ENCODE data around the gene KCNT2.

DNA sequence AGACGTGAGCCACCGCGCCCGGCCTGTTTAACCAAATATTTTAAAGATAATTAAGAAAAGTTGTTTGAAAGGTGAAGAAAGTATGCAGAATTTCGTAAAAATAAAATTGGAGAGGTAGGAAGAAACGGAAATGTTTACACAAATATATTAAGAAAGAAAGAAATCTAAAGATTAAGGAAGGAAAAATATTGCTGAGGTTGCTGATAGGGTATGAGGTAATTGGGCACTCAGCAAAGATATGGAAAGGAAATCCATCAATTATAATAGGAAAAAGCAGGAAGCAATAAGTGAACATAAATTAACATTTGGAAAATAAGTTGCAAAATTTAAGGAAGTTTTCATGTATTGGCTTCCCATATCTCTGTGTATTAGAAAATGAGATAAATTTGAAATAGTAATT lies 225.9 kb downstream of the KCNT2 start:
- TF ChIP-seq, protein P1, sequence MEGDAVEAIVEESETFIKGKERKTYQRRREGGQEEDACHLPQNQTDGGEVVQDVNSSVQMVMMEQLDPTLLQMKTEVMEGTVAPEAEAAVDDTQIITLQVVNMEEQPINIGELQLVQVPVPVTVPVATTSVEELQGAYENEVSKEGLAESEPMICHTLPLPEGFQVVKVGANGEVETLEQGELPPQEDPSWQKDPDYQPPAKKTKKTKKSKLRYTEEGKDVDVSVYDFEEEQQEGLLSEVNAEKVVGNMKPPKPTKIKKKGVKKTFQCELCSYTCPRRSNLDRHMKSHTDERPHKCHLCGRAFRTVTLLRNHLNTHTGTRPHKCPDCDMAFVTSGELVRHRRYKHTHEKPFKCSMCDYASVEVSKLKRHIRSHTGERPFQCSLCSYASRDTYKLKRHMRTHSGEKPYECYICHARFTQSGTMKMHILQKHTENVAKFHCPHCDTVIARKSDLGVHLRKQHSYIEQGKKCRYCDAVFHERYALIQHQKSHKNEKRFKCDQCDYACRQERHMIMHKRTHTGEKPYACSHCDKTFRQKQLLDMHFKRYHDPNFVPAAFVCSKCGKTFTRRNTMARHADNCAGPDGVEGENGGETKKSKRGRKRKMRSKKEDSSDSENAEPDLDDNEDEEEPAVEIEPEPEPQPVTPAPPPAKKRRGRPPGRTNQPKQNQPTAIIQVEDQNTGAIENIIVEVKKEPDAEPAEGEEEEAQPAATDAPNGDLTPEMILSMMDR (IDR thresholded peaks at IDR 0.05 in 8 of 11, conservative IDR thresholded peaks at IDR 0.05 in 3 of 11), result no peak
- no peak for TF ChIP-seq POLR2A (IDR thresholded peaks at IDR 0.05)

Data from spleen (tissue), 7 donors.